Adrenal gland (tissue), 12 donors: ENCODE results near the gene POLR2J. TPM values are rescaled to one million over a fixed set of nuclear protein-coding genes. Genes with fewer than 3 reads are reported as not detected.

ENCODE experiments used
- DNase-seq, 7 donors: peaks; one replicate each; pipeline ENCODE4 v3.0.0-alpha.2; 2019 to 2020
- H3K27ac ChIP-seq, 5 donors: fragments of 200-600 bp; sonication (generic) in 4 of 5; 1 replicate in 3 of 5; 2 replicates in 2 of 5; pipeline versions ENCODE4 v1.5.1 to v1.8.0; 2016 to 2020; ENCODE audit warnings: mild to moderate bottlenecking in 1 of 5
- H3K27me3 ChIP-seq: fragments of 200-600 bp; 2 replicates; pipeline ENCODE4 v1.8.0; 2021
- H3K36me3 ChIP-seq, 2 donors: fragments of 200-600 bp; replicated peaks in 1 of 2; 1 replicate in 1 of 2; 2 replicates in 1 of 2; pipeline versions ENCODE4 v1.5.1 to v1.8.0; 2018 to 2022
- H3K4me1 ChIP-seq, 2 donors: fragments of 200-600 bp; replicated peaks in 1 of 2; 1 replicate in 1 of 2; 2 replicates in 1 of 2; pipeline versions ENCODE4 v1.5.1 to v1.8.0; 2018 to 2021
- H3K4me3 ChIP-seq, 4 donors: fragments of 200-600 bp; sonication (generic) in 3 of 4; one replicate each; pipeline ENCODE4 v1.5.1; 2016 to 2018
- H3K9me3 ChIP-seq, 3 donors: fragments of 200-600 bp; sonication (generic) in 1 of 3; replicated peaks in 1 of 3; 1 replicate in 2 of 3; 2 replicates in 1 of 3; pipeline versions ENCODE4 v1.5.1 to v1.8.0; 2016 to 2021
- CTCF ChIP-seq, 6 experiments: fragments of 450-650 bp in 4 of 6; fragments of 200-600 bp in 2 of 6; sonication (generic) in 1 of 6; IDR thresholded peaks; 1 replicate in 5 of 6; 2 replicates in 1 of 6; pipeline versions ENCODE4 v1.5.1 to v1.8.0; 2016 to 2021; ENCODE audit warnings: antibody characterized with exemption in 6 of 6, mild to moderate bottlenecking in 2 of 6, moderate library complexity in 1 of 6
- POLR2A ChIP-seq, 2 donors: fragments of 450-650 bp; IDR thresholded peaks; one replicate each; pipeline ENCODE4 v1.6.1; 2017; ENCODE audit warnings: antibody characterized with exemption in 2 of 2, mild to moderate bottlenecking in 2 of 2, moderate library complexity in 1 of 2
- whole genome bisulfite sequencing, 4 donors: extraction: QIAGEN DNeasy Blood & Tissue Kit in 2 of 4; methylation state at CpG; one replicate each; pipeline versions ENCODE4 v1.1.5 to v1.1.7; 2013 to 2017; 5-methylcytosine and 5-hydroxymethylcytosine counted together
- intact Hi-C, 2 donors: fragments of 100-400 bp; cut with DNase I; formaldehyde crosslinking; loops; one replicate each; pipeline versions ENCODE4 v1.14.1 to v1.15.0; 2022 to 2023
- polyA plus RNA-seq, 3 donors: library from polyadenylated mRNA; stranded (reverse); fragments of 200-250 nt in 2 of 3; fragments of 350-450 nt in 1 of 3; fragmentation: Illumina TruSeq in 1 of 3; extraction: RNeasy Lipid Tissue Mini Kit (QIAGEN cat#74804) in 1 of 3; gene quantifications; one replicate each; pipeline ENCODE4 v1.2.3, GENCODE V29; 2013 to 2014
- total RNA-seq, 9 donors: library from RNA; depleted of rRNA in 4 of 9; stranded (reverse); fragments of >200 nt in 4 of 9; fragments of 120-200 nt in 1 of 9; fragmentation: NEBNext Ultra II Directional in 1 of 9; extraction: Animal tissue kit (Norgen Biotek cat#: 25700) in 1 of 9; gene quantifications; one replicate each; pipeline versions ENCODE4 v1.1.0 to v1.2.4, GENCODE V29; 2013 to 2023
- donor health status: healthy with polysubstance abuse.
- donor health status: Bipolar disorder and iron deficiency.
- donor health status: DM: yes; HTN: yes; CAD: no.
- donor health status: DM: no; HTN: no; CAD: no.
- donor health status: DM: no; HTN: no; CAD: no.
- donor health status: DM: yes; HTN: yes; CAD: no.

POLR2J gene
- total and polyA plus RNA-seq, 12 donors, result 15.0 to 295 (median 58.6) TPM

GRCh38 chr7:102460467-102460866, 18.3 kb downstream of the POLR2J start:
- Histone ChIP-seq H3K4me3 (no peak overlapping the region), H3K27me3 (no peaks in the 10 kb centered on the region), H3K4me1 (peaks cover 7 to 13% of the 10 kb centered on the region in 2 donors), H3K36me3 (peaks cover 0 to 39% of the 10 kb centered on the region in 2 donors), H3K9me3 (no peaks in the 10 kb centered on the region), H3K27ac (no peak overlapping the region)
- DNase-seq, result no peak
- intact Hi-C loops, result loop anchor here in 1 of 2 donors (10.0 kb wide), 1 partner anchor 46 kb away; no protein-coding TSS in a partner anchor
- TF ChIP-seq POLR2A (IDR thresholded peaks at IDR 0.05) (no peak), CTCF (IDR thresholded peaks at IDR 0.05) (no peak)
- 84 to 91% (median 90%) methylated on average over 8 of the region's 8 CpGs for WGBS, 4 donors

GRCh38 chr7:102459221-102459844, 19.4 kb downstream of the POLR2J start:
- no peak for DNase-seq
- no peak overlapping the region for H3K4me3 ChIP-seq
- H3K27me3 ChIP-seq, result no peaks in the 10 kb centered on the region
- no peaks in the 10 kb centered on the region for H3K9me3 ChIP-seq
- TF ChIP-seq CTCF (IDR thresholded peaks at IDR 0.05) (no peak), POLR2A (IDR thresholded peaks at IDR 0.05) (no peak)
- 89 to 96% (median 95%) methylated on average over 16 to 24 of the region's 24 CpGs for WGBS, 4 donors
- H3K27ac ChIP-seq, result no peak overlapping the region
- intact Hi-C loops, result loop anchor here (10.0 kb wide), 2 partner anchors 165 to 175 kb away; partner anchors contain the start of gene SH2B2 (in 1 of the 2)
- H3K4me1 ChIP-seq, result peaks cover 7 to 10% of the 10 kb centered on the region in 2 donors
- peaks cover 0 to 39% of the 10 kb centered on the region in 2 donors for H3K36me3 ChIP-seq

- TF ChIP-seq CTCF (IDR thresholded peaks at IDR 0.05), result no peak
- no peak for TF ChIP-seq POLR2A (IDR thresholded peaks at IDR 0.05)
Observed at GRCh38 chr7:102457352-102457924, 21.3 kb downstream of the POLR2J start.

GRCh38 chr7:102456327-102456726, 22.4 kb downstream of the POLR2J start:
- no peaks in the 10 kb centered on the region for H3K9me3 ChIP-seq
- TF ChIP-seq CTCF (IDR thresholded peaks at IDR 0.05) (no peak), POLR2A (IDR thresholded peaks at IDR 0.05) (no peak)
- intact Hi-C loops, result loop anchor here (10.0 kb wide), 2 partner anchors 162 to 172 kb away; partner anchors contain the start of gene SH2B2 (in 1 of the 2)
- H3K4me3 ChIP-seq, result no peak overlapping the region
- peaks cover 0 to 39% of the 10 kb centered on the region in 2 donors for H3K36me3 ChIP-seq
- H3K27me3 ChIP-seq, result no peaks in the 10 kb centered on the region
- DNase-seq, result no peak
- WGBS, 4 donors, result 84 to 92% (median 87%) methylated on average over 6 to 10 of the region's 10 CpGs
- no peak overlapping the region for H3K27ac ChIP-seq
- no peaks in the 10 kb centered on the region for H3K4me1 ChIP-seq

More at GRCh38 chr7:102457352-102457924, 21.3 kb downstream of the POLR2J start:
- H3K27me3 ChIP-seq, result no peaks in the 10 kb centered on the region
- peaks cover 0 to 39% of the 10 kb centered on the region in 2 donors for H3K36me3 ChIP-seq
- intact Hi-C loops, result loop anchor here (10.0 kb wide), 2 partner anchors 163 to 173 kb away; partner anchors contain the start of gene SH2B2 (in 1 of the 2)
- H3K4me1 ChIP-seq, result no peaks in the 10 kb centered on the region
- no peak overlapping the region for H3K27ac ChIP-seq
- no peak overlapping the region for H3K4me3 ChIP-seq
- whole genome bisulfite sequencing, 4 donors, result 92 to 95% (median 94%) methylated on average over 11 to 40 of the region's 40 CpGs
- no peak for DNase-seq
- H3K9me3 ChIP-seq, result no peaks in the 10 kb centered on the region
